HK-2 (cell line): ENCODE results near the gene ACTR2.
A peak's percentile ranks its signal among the peaks of the same experiment; 100 is the strongest.

Source experiments
- DNase-seq: peaks from one replicate; pipeline ENCODE4 v3.0.0-alpha.2; 2018; ENCODE audit not compliant: unreplicated experiment

The ACTR2 gene

GRCh38 chr2:65278531-65278981, 50.9 kb downstream of the ACTR2 start:
- no peak for DNase-seq

GRCh38 chr2:65279756-65280155, 52.1 kb downstream of the ACTR2 start:
- DNase-seq: no peak

- DNase-seq: no peak
These were observed 54.2 kb downstream of the ACTR2 start for GRCh38 chr2:65281627-65282351.

- DNase-seq: no peak
These were observed 54.9 kb downstream of the ACTR2 start for GRCh38 chr2:65282477-65283053.

- no peak for DNase-seq
These were observed 59.7 kb downstream of the ACTR2 start for GRCh38 chr2:65287364-65287763.

GRCh38 chr2:65291216-65292105, 63.8 kb downstream of the ACTR2 start:
- no peak for DNase-seq

GRCh38 chr2:65292106-65292400, 64.4 kb downstream of the ACTR2 start:
- no peak for DNase-seq

GRCh38 chr2:65292461-65293011, 64.9 kb downstream of the ACTR2 start:
- no peak for DNase-seq

GRCh38 chr2:65293376-65293775, 65.7 kb downstream of the ACTR2 start:
- no peak for DNase-seq

- DNase-seq: no peak
These were observed 66.5 kb downstream of the ACTR2 start for GRCh38 chr2:65294136-65294535.

- DNase-seq: no peak
These were observed 67.1 kb downstream of the ACTR2 start for GRCh38 chr2:65294701-65295100.

- DNase-seq: no peak
These were observed 69.3 kb downstream of the ACTR2 start for GRCh38 chr2:65296971-65297370.

GRCh38 chr2:65297544-65297943, 69.9 kb downstream of the ACTR2 start:
- DNase-seq: no peak

- no peak for DNase-seq
These were observed 70.5 kb downstream of the ACTR2 start for GRCh38 chr2:65298089-65298488.

- DNase-seq: no peak
These were observed 71.6 kb downstream of the ACTR2 start for GRCh38 chr2:65299246-65299645.

- DNase-seq: no peak
These were observed 72.6 kb downstream of the ACTR2 start for GRCh38 chr2:65300134-65300760.

GRCh38 chr2:65300761-65301711, 73.4 kb downstream of the ACTR2 start:
- peak; percentile 38 for DNase-seq

- DNase-seq: no peak
These were observed 78.3 kb downstream of the ACTR2 start for GRCh38 chr2:65305934-65306333.

- no peak for DNase-seq
These were observed 82.1 kb downstream of the ACTR2 start for GRCh38 chr2:65309699-65310098.

- no peak for DNase-seq
These were observed 83.4 kb downstream of the ACTR2 start for GRCh38 chr2:65311049-65311448.

- no peak for DNase-seq
These were observed 84.0 kb downstream of the ACTR2 start for GRCh38 chr2:65311596-65311995.
